Measurements from ENCODE around the gene SSBP1. TPM values are rescaled to one million over a fixed set of nuclear protein-coding genes. Genes with fewer than 3 reads are reported as not detected.

The SSBP1 gene
- total RNA-seq, 3 donors from 2014 or later: 93.4 to 114 (median 112) TPM

DNA sequence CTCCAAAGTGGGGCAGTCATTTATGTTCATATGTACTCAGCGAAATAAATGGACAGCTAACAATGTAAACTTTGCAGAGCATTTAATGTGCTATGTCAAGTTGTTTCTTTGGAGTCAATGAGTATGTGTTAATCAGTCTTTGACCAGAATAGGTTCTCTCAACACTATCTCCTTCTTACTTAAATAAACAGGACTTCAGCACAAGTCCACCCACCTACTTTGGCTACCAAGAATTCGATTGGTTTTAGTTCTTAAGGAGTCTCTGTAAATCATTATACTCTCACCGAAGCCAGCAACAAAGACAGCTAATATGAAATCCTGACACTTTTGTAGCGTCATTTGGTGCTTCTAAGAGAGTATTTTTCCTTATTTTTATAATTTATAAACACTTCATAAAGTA, 23.1 kb upstream of the SSBP1 start:
- Histone ChIP-seq H3K9me3 (no peaks in the 10 kb centered on the region), H3K27me3 (no peaks in the 10 kb centered on the region), H3K27ac (no peak overlapping the region), H3K36me3 (no peaks in the 10 kb centered on the region), H3K4me1 (no peaks in the 10 kb centered on the region), H3K4me3 (no peak overlapping the region)
- intact Hi-C loops (cut with DNase I; ENCODE audit: low total_unique reads): no loop called here
- DNase-seq (ENCODE audit: low spot score in 2 of 2): no peak
- TF ChIP-seq POLR2AphosphoS5 (IDR thresholded peaks at IDR 0.05) (no peak), POLR2A (IDR thresholded peaks at IDR 0.05) (no peak)
- TF ChIP-seq, protein P1, sequence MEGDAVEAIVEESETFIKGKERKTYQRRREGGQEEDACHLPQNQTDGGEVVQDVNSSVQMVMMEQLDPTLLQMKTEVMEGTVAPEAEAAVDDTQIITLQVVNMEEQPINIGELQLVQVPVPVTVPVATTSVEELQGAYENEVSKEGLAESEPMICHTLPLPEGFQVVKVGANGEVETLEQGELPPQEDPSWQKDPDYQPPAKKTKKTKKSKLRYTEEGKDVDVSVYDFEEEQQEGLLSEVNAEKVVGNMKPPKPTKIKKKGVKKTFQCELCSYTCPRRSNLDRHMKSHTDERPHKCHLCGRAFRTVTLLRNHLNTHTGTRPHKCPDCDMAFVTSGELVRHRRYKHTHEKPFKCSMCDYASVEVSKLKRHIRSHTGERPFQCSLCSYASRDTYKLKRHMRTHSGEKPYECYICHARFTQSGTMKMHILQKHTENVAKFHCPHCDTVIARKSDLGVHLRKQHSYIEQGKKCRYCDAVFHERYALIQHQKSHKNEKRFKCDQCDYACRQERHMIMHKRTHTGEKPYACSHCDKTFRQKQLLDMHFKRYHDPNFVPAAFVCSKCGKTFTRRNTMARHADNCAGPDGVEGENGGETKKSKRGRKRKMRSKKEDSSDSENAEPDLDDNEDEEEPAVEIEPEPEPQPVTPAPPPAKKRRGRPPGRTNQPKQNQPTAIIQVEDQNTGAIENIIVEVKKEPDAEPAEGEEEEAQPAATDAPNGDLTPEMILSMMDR (IDR thresholded peaks at IDR 0.05): no peak

DNA sequence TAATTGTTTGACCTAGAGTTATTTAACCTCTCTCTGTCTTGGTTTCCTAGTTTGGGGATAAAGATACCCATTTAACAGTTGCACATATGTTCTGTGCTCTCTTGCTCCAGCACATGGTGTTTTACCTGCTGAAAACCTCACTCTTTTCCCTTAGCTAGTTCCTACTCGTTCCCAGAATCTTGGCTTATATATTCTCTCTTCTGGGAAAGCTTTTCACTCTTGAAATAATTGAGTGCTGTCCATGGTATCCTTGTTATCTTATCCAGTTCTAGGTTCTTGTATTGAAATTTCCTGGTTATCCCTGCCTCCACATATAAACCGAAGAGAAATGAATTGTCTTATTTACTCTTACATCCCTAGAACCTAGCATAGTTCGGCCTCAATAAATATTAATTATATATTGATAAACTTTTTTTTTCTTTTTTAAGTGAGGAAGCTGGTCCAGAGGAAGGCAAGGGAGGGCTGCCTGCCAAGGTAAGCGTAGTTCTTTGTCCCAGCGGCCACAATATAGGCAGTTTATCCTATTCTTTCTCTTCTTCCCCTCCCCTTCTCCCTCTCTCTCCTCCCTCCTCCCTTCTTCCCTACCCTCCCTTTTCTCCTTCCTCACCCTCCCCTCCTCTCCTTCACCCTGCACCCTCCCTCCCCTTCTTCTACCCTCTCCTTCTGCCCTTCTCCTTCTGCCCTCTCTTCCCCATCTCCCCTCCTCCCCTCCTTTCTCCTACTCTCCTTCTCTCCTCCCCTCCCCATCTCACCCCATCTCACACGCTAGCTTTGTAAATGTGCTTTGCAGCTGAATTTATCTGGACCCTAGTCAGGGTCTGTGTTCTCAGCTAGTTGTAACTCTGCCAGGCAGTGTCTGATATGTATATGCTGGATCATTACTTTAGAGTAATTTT, 22.1 kb upstream of the SSBP1 start:
- no peak overlapping the region for H3K27ac ChIP-seq
- no peaks in the 10 kb centered on the region for H3K27me3 ChIP-seq
- H3K9me3 ChIP-seq: no peaks in the 10 kb centered on the region
- no peaks in the 10 kb centered on the region for H3K36me3 ChIP-seq
- H3K4me1 ChIP-seq: no peaks in the 10 kb centered on the region
- intact Hi-C loops (cut with DNase I; ENCODE audit: low total_unique reads): no loop called here
- no peak for DNase-seq (ENCODE audit: low spot score in 2 of 2)
- no peak for TF ChIP-seq POLR2AphosphoS5 (IDR thresholded peaks at IDR 0.05)
- no peak for TF ChIP-seq POLR2A (IDR thresholded peaks at IDR 0.05)
- TF ChIP-seq, protein P1 (IDR thresholded peaks at IDR 0.05): no peak
- no peak overlapping the region for H3K4me3 ChIP-seq

- Histone ChIP-seq H3K4me1 (no peaks in the 10 kb centered on the region), H3K4me3 (no peak overlapping the region), H3K27ac (no peak overlapping the region), H3K36me3 (no peaks in the 10 kb centered on the region), H3K9me3 (no peaks in the 10 kb centered on the region), H3K27me3 (no peaks in the 10 kb centered on the region)
- DNase-seq (ENCODE audit: low spot score in 2 of 2): no peak
- TF ChIP-seq, protein P1 (IDR thresholded peaks at IDR 0.05): no peak
- TF ChIP-seq POLR2AphosphoS5 (IDR thresholded peaks at IDR 0.05) (no peak), POLR2A (IDR thresholded peaks at IDR 0.05) (no peak)
- intact Hi-C loops (cut with DNase I; ENCODE audit: low total_unique reads): no loop called here
Measured at GRCh38 chr7:141717450-141717849, 20.7 kb upstream of the SSBP1 start.

DNA sequence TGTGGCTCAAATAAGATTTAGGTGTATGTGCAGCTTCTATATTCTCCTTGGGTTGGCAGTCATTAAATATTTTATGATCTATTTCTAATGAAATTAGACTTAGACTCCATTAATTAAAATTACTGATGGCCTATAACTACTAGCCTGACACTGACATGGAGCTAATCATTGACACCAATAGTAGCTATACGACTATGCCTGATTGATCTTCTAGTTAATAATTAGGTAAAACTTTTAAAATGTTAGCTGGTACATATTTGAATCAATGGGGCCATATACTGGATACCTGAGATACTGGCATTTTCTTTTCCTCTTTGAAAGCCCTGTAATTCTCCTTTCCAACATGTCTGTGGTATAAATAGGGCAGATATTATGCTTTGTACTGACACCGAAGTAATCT, 15.6 kb upstream of the SSBP1 start:
- no peaks in the 10 kb centered on the region for H3K27me3 ChIP-seq
- H3K4me1 ChIP-seq: no peaks in the 10 kb centered on the region
- no peak overlapping the region for H3K4me3 ChIP-seq
- no peaks in the 10 kb centered on the region for H3K36me3 ChIP-seq
- no peaks in the 10 kb centered on the region for H3K9me3 ChIP-seq
- no peak for DNase-seq (ENCODE audit: low spot score in 2 of 2)
- intact Hi-C loops (cut with DNase I; ENCODE audit: low total_unique reads): loop anchor here (5.0 kb wide), 1 partner anchor 1150 kb away; no protein-coding TSS in a partner anchor
- no peak overlapping the region for H3K27ac ChIP-seq
- TF ChIP-seq POLR2AphosphoS5 (IDR thresholded peaks at IDR 0.05): no peak

DNA sequence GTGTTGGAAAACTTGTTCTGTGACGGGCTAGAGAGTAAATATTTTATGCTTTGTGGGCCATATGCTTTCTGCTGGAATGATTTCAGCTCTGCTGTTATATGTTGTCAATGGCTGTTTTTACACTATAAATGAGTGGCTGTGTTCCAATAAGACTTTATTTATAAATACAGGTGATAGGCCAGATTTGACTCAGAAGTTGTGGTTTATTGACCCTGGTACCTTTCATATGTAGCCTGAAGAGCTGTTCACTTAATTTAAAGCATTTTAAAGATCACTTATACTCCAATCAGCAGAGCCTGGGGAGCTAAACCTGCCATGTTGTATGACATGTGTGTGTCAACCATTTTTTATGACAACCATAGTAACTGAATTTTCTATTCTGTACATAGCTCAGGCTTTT, 9.1 kb upstream of the SSBP1 start:
- no peak for DNase-seq (ENCODE audit: low spot score in 2 of 2)
- Histone ChIP-seq H3K27me3 (no peaks in the 10 kb centered on the region), H3K4me1 (no peaks in the 10 kb centered on the region), H3K27ac (no peak overlapping the region), H3K36me3 (no peaks in the 10 kb centered on the region), H3K9me3 (no peaks in the 10 kb centered on the region), H3K4me3 (no peak overlapping the region)
- intact Hi-C loops (cut with DNase I; ENCODE audit: low total_unique reads): no loop called here
- TF ChIP-seq POLR2AphosphoS5 (IDR thresholded peaks at IDR 0.05): no peak
- TF ChIP-seq, protein P1 (IDR thresholded peaks at IDR 0.05): no peak
- TF ChIP-seq POLR2A (IDR thresholded peaks at IDR 0.05): no peak
